K562 (cell line): ENCODE measurements around the gene DCAF10. TPM values are rescaled to one million over a fixed set of nuclear protein-coding genes. Genes with fewer than 3 reads are reported as not detected.

ENCODE experiments used
- BMI1 ChIP-seq: fragments of 150-350 bp; IDR thresholded peaks from 2 replicates; pipeline ENCODE4 v1.6.1; 2014; ENCODE audit warnings: low read length
- CHAMP1 ChIP-seq: fragments of 450-650 bp; IDR thresholded peaks from 2 replicates; pipeline ENCODE4 v1.6.1; 2016; ENCODE audit warnings: mild to moderate bottlenecking
- HNRNPK ChIP-seq: fragments of 200-400 bp; formaldehyde crosslinking; IDR thresholded peaks from one replicate; pipeline ENCODE4 v1.6.1; 2018; ENCODE audit warnings: mild to moderate bottlenecking, low read depth, low read length; ENCODE audit not compliant: poor library complexity, severe bottlenecking
- MGA ChIP-seq: fragments of 450-650 bp; IDR thresholded peaks from 2 replicates; pipeline ENCODE4 v1.6.1; 2016; ENCODE audit warnings: mild to moderate bottlenecking, moderate library complexity
- MLLT1 ChIP-seq, 2 experiments: fragments of 450-650 bp; IDR thresholded peaks; 2 replicates each; pipeline ENCODE4 v1.6.1; 2016
- PRDM10 ChIP-seq: fragments of 450-650 bp; IDR thresholded peaks from 2 replicates; pipeline ENCODE4 v1.6.1; 2018; ENCODE audit not compliant: partially characterized antibody
- polyA plus RNA-seq, 8 experiments: library from polyadenylated mRNA; depleted of rRNA in 4 of 8; stranded (reverse) in 5 of 8; unstranded in 3 of 8; fragments of >200 nt; fragmentation: Nextera tagmentation in 2 of 8; fragmentation: Illumina TruSeq in 1 of 8; extraction: Ambion mirVana in 2 of 8; extraction: Trizol in 1 of 8; gene quantifications; 2 replicates each; pipeline versions ENCODE4 v1.2.1 to v1.2.3, GENCODE V29; 2011 to 2014; ENCODE audit warnings: inconsistent platforms in 1 of 8, missing spikeins in 1 of 8
- total RNA-seq, 7 experiments: library from RNA; depleted of rRNA in 6 of 7; stranded (reverse); fragments of >200 nt in 6 of 7; fragmentation: Illumina TruSeq in 2 of 7; extraction: Trizol in 2 of 7; gene quantifications; 2 replicates each; pipeline versions ENCODE4 v1.2.1 to v1.2.3, GENCODE V29; 2011 to 2021; ENCODE audit warnings: low replicate concordance in 1 of 7

The DCAF10 gene
- total and polyA plus RNA-seq, 9 of the 15 experiments (the other 6 are each of a cell fraction or from before 2014, with no cell fraction given), result 6.8 to 40.1 (median 16.9) TPM

GRCh38 chr9:37903647-37904444 lies 103.2 kb downstream of the DCAF10 start, which contains the start of gene SLC25A51 (continued):
- TF ChIP-seq HNRNPK (no peak), CHAMP1 (peak; percentile 85; the same call in 1 of the 2 replicates), MLLT1 (IDR thresholded peaks at IDR 0.05) (peak; percentile 29 to 50; a peak in 2 of 4 replicates), BMI1 (peak; percentile 43; the same call in 1 of the 2 replicates), MGA (peak; percentile 87), PRDM10 (peak; percentile 7)
